Measurements from ENCODE around the gene SKAP1.

The SKAP1 gene

DNA sequence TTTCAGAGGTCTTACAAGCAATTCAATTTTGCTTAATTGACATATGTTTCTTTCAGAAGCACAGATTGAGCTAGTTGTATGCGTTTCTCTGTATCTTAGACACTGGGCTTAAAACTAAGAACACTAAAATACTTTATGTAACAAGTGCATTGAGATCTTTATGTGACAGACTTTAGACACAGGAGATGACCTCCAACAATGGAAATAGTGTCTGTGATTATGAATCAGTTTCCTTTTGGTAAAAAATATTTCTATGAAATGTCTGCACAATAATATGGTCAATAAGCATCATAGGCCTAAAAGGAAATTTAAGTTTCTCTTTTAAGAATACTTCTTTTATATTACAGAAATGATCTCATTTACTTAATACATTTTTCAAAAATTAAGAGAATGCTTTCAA lies 153.2 kb downstream of the SKAP1 start (continued):
- TF ChIP-seq, protein P1, sequence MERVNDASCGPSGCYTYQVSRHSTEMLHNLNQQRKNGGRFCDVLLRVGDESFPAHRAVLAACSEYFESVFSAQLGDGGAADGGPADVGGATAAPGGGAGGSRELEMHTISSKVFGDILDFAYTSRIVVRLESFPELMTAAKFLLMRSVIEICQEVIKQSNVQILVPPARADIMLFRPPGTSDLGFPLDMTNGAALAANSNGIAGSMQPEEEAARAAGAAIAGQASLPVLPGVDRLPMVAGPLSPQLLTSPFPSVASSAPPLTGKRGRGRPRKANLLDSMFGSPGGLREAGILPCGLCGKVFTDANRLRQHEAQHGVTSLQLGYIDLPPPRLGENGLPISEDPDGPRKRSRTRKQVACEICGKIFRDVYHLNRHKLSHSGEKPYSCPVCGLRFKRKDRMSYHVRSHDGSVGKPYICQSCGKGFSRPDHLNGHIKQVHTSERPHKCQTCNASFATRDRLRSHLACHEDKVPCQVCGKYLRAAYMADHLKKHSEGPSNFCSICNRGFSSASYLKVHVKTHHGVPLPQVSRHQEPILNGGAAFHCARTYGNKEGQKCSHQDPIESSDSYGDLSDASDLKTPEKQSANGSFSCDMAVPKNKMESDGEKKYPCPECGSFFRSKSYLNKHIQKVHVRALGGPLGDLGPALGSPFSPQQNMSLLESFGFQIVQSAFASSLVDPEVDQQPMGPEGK (CRISPR knock-in tag; IDR thresholded peaks at IDR 0.05; ENCODE audit: borderline replicate concordance): no peak
- TF ChIP-seq ZNF70 (CRISPR knock-in tag; IDR thresholded peaks at IDR 0.05): no peak
- TF ChIP-seq ARNTL (CRISPR knock-in tag; IDR thresholded peaks at IDR 0.05; ENCODE audit: borderline replicate concordance, low read depth): no peak

DNA sequence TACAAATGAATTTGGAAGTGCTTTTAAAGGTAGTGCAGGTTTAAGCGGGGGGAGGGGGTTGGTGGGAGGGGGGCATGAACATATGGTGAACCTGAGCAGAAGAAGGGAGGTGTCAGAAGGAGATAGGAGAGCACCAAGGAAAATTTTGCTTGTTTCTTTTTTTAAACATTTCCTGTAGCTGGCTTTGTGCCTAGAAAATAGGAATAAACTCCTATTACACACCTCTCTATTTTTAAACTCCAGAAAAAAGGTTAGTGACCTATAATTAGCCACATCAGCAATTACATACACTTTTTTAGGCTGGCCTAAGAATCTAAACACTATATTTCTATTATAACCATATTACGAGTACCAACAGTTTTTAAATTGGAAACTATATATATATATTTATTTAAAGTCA lies 159.1 kb downstream of the SKAP1 start:
- TF ChIP-seq, protein P1 (CRISPR knock-in tag; IDR thresholded peaks at IDR 0.05; ENCODE audit: borderline replicate concordance): no peak
- TF ChIP-seq ZFP3 (CRISPR knock-in tag; IDR thresholded peaks at IDR 0.05) (no peak), ZNF565 (CRISPR knock-in tag; conservative IDR thresholded peaks at IDR 0.05; ENCODE audit: low read depth) (no peak), SNAI2 (CRISPR knock-in tag; IDR thresholded peaks at IDR 0.05) (no peak), ZC3H10 (CRISPR knock-in tag; IDR thresholded peaks at IDR 0.05) (no peak), ESRRG (CRISPR knock-in tag; IDR thresholded peaks at IDR 0.05) (no peak), ZNF70 (CRISPR knock-in tag; IDR thresholded peaks at IDR 0.05) (no peak), GLIS3 (CRISPR knock-in tag; IDR thresholded peaks at IDR 0.05) (no peak)
- ATAC-seq: no peak

DNA sequence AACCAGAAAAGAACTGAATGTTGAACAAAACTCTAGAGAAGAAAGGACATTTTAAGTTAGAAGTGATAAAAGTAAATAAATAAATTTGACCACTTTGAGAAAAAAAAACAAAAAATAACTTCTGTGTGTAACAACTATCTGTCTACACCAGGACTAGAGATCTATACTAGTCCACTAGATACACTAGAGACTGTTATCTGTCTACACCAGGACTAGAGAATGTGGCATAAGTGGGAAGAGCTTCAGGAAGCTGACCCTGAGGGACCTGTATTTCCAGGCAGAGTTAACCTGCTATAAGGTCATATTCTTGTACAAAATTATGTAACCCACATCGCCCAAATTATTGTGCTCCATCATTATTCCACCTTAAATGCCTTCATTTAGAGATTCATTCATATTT lies 160.8 kb downstream of the SKAP1 start:
- no peak for ATAC-seq
- no peak for TF ChIP-seq GLIS3 (CRISPR knock-in tag; IDR thresholded peaks at IDR 0.05)
- no peak for TF ChIP-seq ISL1 (CRISPR knock-in tag; IDR thresholded peaks at IDR 0.05)
- TF ChIP-seq ARNTL (CRISPR knock-in tag; IDR thresholded peaks at IDR 0.05; ENCODE audit: borderline replicate concordance, low read depth): no peak
- TF ChIP-seq TCF4 (CRISPR knock-in tag; IDR thresholded peaks at IDR 0.05; ENCODE audit: borderline replicate concordance): no peak

GRCh38 chr17:48263731-48264035 lies 166.3 kb downstream of the SKAP1 start:
- TF ChIP-seq POU6F1 (CRISPR knock-in tag; IDR thresholded peaks at IDR 0.05; ENCODE audit: borderline replicate concordance, low read depth) (no peak), ZNF8 (CRISPR knock-in tag; IDR thresholded peaks at IDR 0.05) (no peak), ESRRG (CRISPR knock-in tag; IDR thresholded peaks at IDR 0.05) (no peak), ISL1 (CRISPR knock-in tag; IDR thresholded peaks at IDR 0.05) (no peak), ZNF565 (CRISPR knock-in tag; conservative IDR thresholded peaks at IDR 0.05; ENCODE audit: low read depth) (no peak), ZFP3 (CRISPR knock-in tag; IDR thresholded peaks at IDR 0.05) (no peak), ZNF70 (CRISPR knock-in tag; IDR thresholded peaks at IDR 0.05) (no peak), TOX (CRISPR knock-in tag; IDR thresholded peaks at IDR 0.05; ENCODE audit: borderline replicate concordance) (no peak), CSDC2 (CRISPR knock-in tag; IDR thresholded peaks at IDR 0.05) (no peak), BACH2 (CRISPR knock-in tag; IDR thresholded peaks at IDR 0.05; ENCODE audit: borderline replicate concordance) (no peak), TCF4 (CRISPR knock-in tag; IDR thresholded peaks at IDR 0.05; ENCODE audit: borderline replicate concordance) (no peak), OSR1 (CRISPR knock-in tag; IDR thresholded peaks at IDR 0.05) (no peak), RARB (CRISPR knock-in tag; IDR thresholded peaks at IDR 0.05) (no peak), CSRNP3 (CRISPR knock-in tag; IDR thresholded peaks at IDR 0.05) (no peak), ZC3H10 (CRISPR knock-in tag; IDR thresholded peaks at IDR 0.05) (no peak)
- TF ChIP-seq, protein P1 (CRISPR knock-in tag; IDR thresholded peaks at IDR 0.05; ENCODE audit: borderline replicate concordance): no peak
- TF ChIP-seq, protein P2, sequence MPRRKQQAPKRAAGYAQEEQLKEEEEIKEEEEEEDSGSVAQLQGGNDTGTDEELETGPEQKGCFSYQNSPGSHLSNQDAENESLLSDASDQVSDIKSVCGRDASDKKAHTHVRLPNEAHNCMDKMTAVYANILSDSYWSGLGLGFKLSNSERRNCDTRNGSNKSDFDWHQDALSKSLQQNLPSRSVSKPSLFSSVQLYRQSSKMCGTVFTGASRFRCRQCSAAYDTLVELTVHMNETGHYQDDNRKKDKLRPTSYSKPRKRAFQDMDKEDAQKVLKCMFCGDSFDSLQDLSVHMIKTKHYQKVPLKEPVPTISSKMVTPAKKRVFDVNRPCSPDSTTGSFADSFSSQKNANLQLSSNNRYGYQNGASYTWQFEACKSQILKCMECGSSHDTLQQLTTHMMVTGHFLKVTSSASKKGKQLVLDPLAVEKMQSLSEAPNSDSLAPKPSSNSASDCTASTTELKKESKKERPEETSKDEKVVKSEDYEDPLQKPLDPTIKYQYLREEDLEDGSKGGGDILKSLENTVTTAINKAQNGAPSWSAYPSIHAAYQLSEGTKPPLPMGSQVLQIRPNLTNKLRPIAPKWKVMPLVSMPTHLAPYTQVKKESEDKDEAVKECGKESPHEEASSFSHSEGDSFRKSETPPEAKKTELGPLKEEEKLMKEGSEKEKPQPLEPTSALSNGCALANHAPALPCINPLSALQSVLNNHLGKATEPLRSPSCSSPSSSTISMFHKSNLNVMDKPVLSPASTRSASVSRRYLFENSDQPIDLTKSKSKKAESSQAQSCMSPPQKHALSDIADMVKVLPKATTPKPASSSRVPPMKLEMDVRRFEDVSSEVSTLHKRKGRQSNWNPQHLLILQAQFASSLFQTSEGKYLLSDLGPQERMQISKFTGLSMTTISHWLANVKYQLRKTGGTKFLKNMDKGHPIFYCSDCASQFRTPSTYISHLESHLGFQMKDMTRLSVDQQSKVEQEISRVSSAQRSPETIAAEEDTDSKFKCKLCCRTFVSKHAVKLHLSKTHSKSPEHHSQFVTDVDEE (CRISPR knock-in tag; IDR thresholded peaks at IDR 0.05): no peak
- no peak for ATAC-seq

All from SK-N-SH treated with all-trans-retinoic acid at 6 μM for 48 hours (cell line).